NCI-H2107 treated with DMSO at 0.1 percent for 48 hours (cell line): ENCODE data around the gene KLK12.

Experiments
- DNase-seq: peaks from one replicate; lab custom pipeline; 2025; ENCODE audit not compliant: unreplicated experiment; lab: John Stamatoyannopoulos, UW

KLK12 gene

GRCh38 chr19:51034704-51035103 lies at the start of gene KLK12:
KLK12 (minus strand) TSS chr19:51035002; CDS start chr19:51034621, 381 bp downstream.
- DNase-seq: peak; percentile 50

GRCh38 chr19:51084505-51084904 lies 49.7 kb upstream of the KLK12 start:
- no peak for DNase-seq

- DNase-seq: no peak
These were observed 49.0 kb upstream of the KLK12 start for GRCh38 chr19:51083783-51084182.

GRCh38 chr19:51083181-51083580 lies 48.4 kb upstream of the KLK12 start:
- no peak for DNase-seq

GRCh38 chr19:51082611-51083010 lies 47.8 kb upstream of the KLK12 start, which contains the start of gene KLK14:
KLK14 (minus strand) TSS chr19:51082887; CDS start chr19:51082614, 273 bp downstream.
- DNase-seq: no peak

- no peak for DNase-seq
These were observed 46.7 kb upstream of the KLK12 start for GRCh38 chr19:51081476-51081875.

GRCh38 chr19:51079481-51080110 lies 44.8 kb upstream of the KLK12 start:
- no peak for DNase-seq

GRCh38 chr19:51078731-51079130 lies 43.9 kb upstream of the KLK12 start:
- DNase-seq: no peak

- DNase-seq: no peak
These were observed 43.3 kb upstream of the KLK12 start for GRCh38 chr19:51078104-51078503.

- DNase-seq: no peak
These were observed 41.9 kb upstream of the KLK12 start for GRCh38 chr19:51076631-51077213.

GRCh38 chr19:51075998-51076397 lies 41.2 kb upstream of the KLK12 start:
- DNase-seq: no peak

GRCh38 chr19:51071095-51071405 lies 36.2 kb upstream of the KLK12 start:
- DNase-seq: no peak

GRCh38 chr19:51070334-51071094 lies 35.7 kb upstream of the KLK12 start:
- DNase-seq: no peak

GRCh38 chr19:51066393-51067186 lies 31.8 kb upstream of the KLK12 start:
- no peak for DNase-seq

GRCh38 chr19:51065221-51065960 lies 30.6 kb upstream of the KLK12 start:
- no peak for DNase-seq

GRCh38 chr19:51064534-51065220 lies 29.9 kb upstream of the KLK12 start, which contains the start of gene KLK13:
KLK13 (minus strand) TSS chr19:51065092; CDS start chr19:51065067, 25 bp downstream.
- DNase-seq: no peak

- no peak for DNase-seq
These were observed 28.9 kb upstream of the KLK12 start for GRCh38 chr19:51063664-51064063.

- DNase-seq: no peak
These were observed 26.2 kb upstream of the KLK12 start for GRCh38 chr19:51060973-51061372.

GRCh38 chr19:51060336-51060735 lies 25.5 kb upstream of the KLK12 start:
- DNase-seq: no peak

- no peak for DNase-seq
These were observed 24.9 kb upstream of the KLK12 start for GRCh38 chr19:51059715-51060114.
